Measurements from ENCODE around the gene JHY.

The JHY gene

GRCh38 chr11:122872046-122872445 lies 10.5 kb upstream of the JHY start:
- DNase-seq (ENCODE audit: low read depth), result no peak

- DNase-seq (ENCODE audit: low read depth), result no peak
These were observed 7.6 kb upstream of the JHY start for GRCh38 chr11:122874991-122875390.

- no peak for DNase-seq (ENCODE audit: low read depth)
These were observed 4.8 kb upstream of the JHY start for GRCh38 chr11:122877732-122878131.

GRCh38 chr11:122879785-122880184 lies 2.8 kb upstream of the JHY start:
- DNase-seq (ENCODE audit: low read depth), result no peak

GRCh38 chr11:122882857-122883645 lies 492 bp downstream of the JHY start:
- DNase-seq (ENCODE audit: low read depth), result no peak

GRCh38 chr11:122883646-122883979 lies 1.1 kb downstream of the JHY start:
- DNase-seq (ENCODE audit: low read depth), result no peak

GRCh38 chr11:122888162-122888561 lies 5.6 kb downstream of the JHY start:
- DNase-seq (ENCODE audit: low read depth), result no peak

GRCh38 chr11:122893131-122893530 lies 10.6 kb downstream of the JHY start:
- no peak for DNase-seq (ENCODE audit: low read depth)

GRCh38 chr11:122895563-122895962 lies 13.0 kb downstream of the JHY start:
- DNase-seq (ENCODE audit: low read depth), result no peak

GRCh38 chr11:122897606-122898210 lies 15.1 kb downstream of the JHY start:
- no peak for DNase-seq (ENCODE audit: low read depth)

GRCh38 chr11:122898799-122899198 lies 16.2 kb downstream of the JHY start:
- no peak for DNase-seq (ENCODE audit: low read depth)

- no peak for DNase-seq (ENCODE audit: low read depth)
These were observed 18.1 kb downstream of the JHY start for GRCh38 chr11:122900587-122901202.

- DNase-seq (ENCODE audit: low read depth), result no peak
These were observed 20.4 kb downstream of the JHY start for GRCh38 chr11:122902951-122903350.

GRCh38 chr11:122910775-122911174 lies 28.2 kb downstream of the JHY start:
- DNase-seq (ENCODE audit: low read depth), result no peak

- no peak for DNase-seq (ENCODE audit: low read depth)
These were observed 34.8 kb downstream of the JHY start for GRCh38 chr11:122917311-122917710.

GRCh38 chr11:122918734-122919133 lies 36.2 kb downstream of the JHY start:
- no peak for DNase-seq (ENCODE audit: low read depth)

- no peak for DNase-seq (ENCODE audit: low read depth)
These were observed 38.0 kb downstream of the JHY start for GRCh38 chr11:122920579-122920978.

GRCh38 chr11:122922893-122923292 lies 40.3 kb downstream of the JHY start:
- no peak for DNase-seq (ENCODE audit: low read depth)

- no peak for DNase-seq (ENCODE audit: low read depth)
These were observed 40.7 kb downstream of the JHY start for GRCh38 chr11:122923302-122923701.

- no peak for DNase-seq (ENCODE audit: low read depth)
These were observed 49.0 kb downstream of the JHY start for GRCh38 chr11:122931510-122931909.

GRCh38 chr11:122933416-122933815 lies 50.9 kb downstream of the JHY start:
- no peak for DNase-seq (ENCODE audit: low read depth)

- no peak for DNase-seq (ENCODE audit: low read depth)
These were observed 55.4 kb downstream of the JHY start for GRCh38 chr11:122937983-122938382.

- no peak for DNase-seq (ENCODE audit: low read depth)
These were observed 56.0 kb downstream of the JHY start for GRCh38 chr11:122938557-122938956.

- no peak for DNase-seq (ENCODE audit: low read depth)
These were observed 68.7 kb downstream of the JHY start for GRCh38 chr11:122951211-122951610.
